OCI-LY1 (cell line): ENCODE results near the gene OR1E2.
"Not testable (repeated sequence)": the region's sequence is repeated elsewhere in the genome, so short reads cannot be mapped to it uniquely, and the experiment has no call there.

Source experiments
- H2AFZ ChIP-seq: fragments of 200-600 bp; sonication (generic), shearing (Covaris generic); 2 replicates; pipeline ENCODE4 v1.6.0; 2014; ENCODE audit warnings: antibody characterized with exemption, mild to moderate bottlenecking, low read length
- H3F3A ChIP-seq: fragments of 200-600 bp; sonication (generic), shearing (Covaris generic); 2 replicates; pipeline ENCODE4 v1.6.0; 2014; ENCODE audit warnings: mild to moderate bottlenecking, antibody characterized with exemption, low read length, moderate library complexity; ENCODE audit not compliant: insufficient read depth
- H3K27ac ChIP-seq: fragments of 200-600 bp; sonication (generic); 2 replicates; pipeline ENCODE4 v1.5.1; 2014; ENCODE audit warnings: low read length, mixed run types, mild to moderate bottlenecking, low read depth; ENCODE audit not compliant: poor library complexity, severe bottlenecking
- H3K27me3 ChIP-seq: fragments of 200-600 bp; sonication (generic); 2 replicates; pipeline ENCODE4 v1.6.0; 2014; ENCODE audit warnings: antibody characterized with exemption, mild to moderate bottlenecking, low read length, moderate library complexity; ENCODE audit not compliant: insufficient read depth
- H3K36me3 ChIP-seq: fragments of 200-600 bp; sonication (generic); 2 replicates; pipeline ENCODE4 v1.6.1; 2014; ENCODE audit warnings: mild to moderate bottlenecking, antibody characterized with exemption, low read length, moderate library complexity, mixed read lengths; ENCODE audit not compliant: insufficient read depth
- H3K4me1 ChIP-seq: fragments of 200-600 bp; sonication (generic); 2 replicates; pipeline ENCODE4 v1.5.1; 2014; ENCODE audit warnings: mild to moderate bottlenecking, low read length, moderate library complexity; ENCODE audit not compliant: insufficient read depth, severe bottlenecking
- H3K4me2 ChIP-seq: fragments of 200-600 bp; sonication (generic), shearing (Covaris generic); 2 replicates; pipeline ENCODE4 v1.6.1; 2014; ENCODE audit warnings: low read length
- H3K4me3 ChIP-seq: fragments of 200-600 bp; sonication (generic); 2 replicates; pipeline ENCODE4 v1.5.1; 2014; ENCODE audit warnings: low read length, low read depth, mild to moderate bottlenecking, mixed read lengths; ENCODE audit not compliant: poor library complexity, severe bottlenecking
- H3K79me2 ChIP-seq: fragments of 200-600 bp; shearing (Covaris generic); 2 replicates; pipeline ENCODE4 v1.6.1; 2016; ENCODE audit warnings: mixed run types, low read length, mixed read lengths; ENCODE audit not compliant: insufficient read depth
- H3K9ac ChIP-seq: fragments of 200-600 bp; sonication (generic), shearing (Covaris generic); 2 replicates; pipeline ENCODE4 v1.6.1; 2014; ENCODE audit warnings: mild to moderate bottlenecking, low read length, mixed read lengths
- H3K9me2 ChIP-seq: fragments of 200-600 bp; sonication (generic), shearing (Covaris generic); 2 replicates; pipeline ENCODE4 v1.6.1; 2014; ENCODE audit warnings: low read depth, mild to moderate bottlenecking, low read length, mixed read lengths
- H3K9me3 ChIP-seq: fragments of 200-600 bp; shearing (Covaris generic); 2 replicates; pipeline ENCODE4 v1.6.1; 2014; ENCODE audit warnings: low read length, mixed read lengths
- H4K20me1 ChIP-seq: fragments of 200-600 bp; sonication (generic), shearing (Covaris generic); 2 replicates; pipeline ENCODE4 v1.6.0; 2016; ENCODE audit warnings: mild to moderate bottlenecking, low read length; ENCODE audit not compliant: insufficient read depth
- EZH2 ChIP-seq: fragments of 200-600 bp; sonication (generic), shearing (Covaris generic); IDR thresholded peaks from 2 replicates; pipeline ENCODE4 v1.8.0; 2017; ENCODE audit warnings: borderline replicate concordance, mixed run types, mild to moderate bottlenecking, antibody characterized with exemption, low read length, moderate library complexity, mixed read lengths
- TF ChIP-seq, protein P1 (sequence below): fragments of 200-600 bp; sonication (generic), shearing (Covaris generic); IDR thresholded peaks from 2 replicates; pipeline ENCODE4 v1.5.1; 2017; ENCODE audit warnings: mild to moderate bottlenecking, antibody characterized with exemption, low read length, moderate library complexity, mixed read lengths

The OR1E2 gene

DNA sequence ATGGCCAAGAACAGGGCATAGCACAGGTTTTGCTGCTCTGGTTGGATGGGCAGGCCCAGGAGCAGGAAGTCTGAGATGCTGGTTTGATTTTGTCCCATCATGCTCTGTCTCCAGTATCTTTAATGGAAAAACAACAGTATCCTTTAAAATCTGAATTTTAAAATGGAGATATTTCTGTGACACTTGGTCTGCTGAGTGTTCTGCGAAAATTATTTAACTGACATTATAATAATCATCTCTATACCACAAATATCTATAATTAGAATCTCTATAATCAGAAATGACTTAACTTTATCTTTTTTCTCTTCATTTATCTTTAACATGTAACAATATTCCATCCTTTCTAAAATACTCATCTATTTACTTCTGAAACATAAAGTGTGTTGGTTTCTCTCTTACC is 35.3 kb downstream of the OR1E2 start, which contains the start of gene OR1E1:
OR1E1 (minus strand) TSS at position 101 of the 400 bp plus-strand sequence; CDS start at position 101, 0 bp downstream.
- no peak for TF ChIP-seq EZH2
- TF ChIP-seq, protein P1, sequence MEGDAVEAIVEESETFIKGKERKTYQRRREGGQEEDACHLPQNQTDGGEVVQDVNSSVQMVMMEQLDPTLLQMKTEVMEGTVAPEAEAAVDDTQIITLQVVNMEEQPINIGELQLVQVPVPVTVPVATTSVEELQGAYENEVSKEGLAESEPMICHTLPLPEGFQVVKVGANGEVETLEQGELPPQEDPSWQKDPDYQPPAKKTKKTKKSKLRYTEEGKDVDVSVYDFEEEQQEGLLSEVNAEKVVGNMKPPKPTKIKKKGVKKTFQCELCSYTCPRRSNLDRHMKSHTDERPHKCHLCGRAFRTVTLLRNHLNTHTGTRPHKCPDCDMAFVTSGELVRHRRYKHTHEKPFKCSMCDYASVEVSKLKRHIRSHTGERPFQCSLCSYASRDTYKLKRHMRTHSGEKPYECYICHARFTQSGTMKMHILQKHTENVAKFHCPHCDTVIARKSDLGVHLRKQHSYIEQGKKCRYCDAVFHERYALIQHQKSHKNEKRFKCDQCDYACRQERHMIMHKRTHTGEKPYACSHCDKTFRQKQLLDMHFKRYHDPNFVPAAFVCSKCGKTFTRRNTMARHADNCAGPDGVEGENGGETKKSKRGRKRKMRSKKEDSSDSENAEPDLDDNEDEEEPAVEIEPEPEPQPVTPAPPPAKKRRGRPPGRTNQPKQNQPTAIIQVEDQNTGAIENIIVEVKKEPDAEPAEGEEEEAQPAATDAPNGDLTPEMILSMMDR: no peak
- Histone ChIP-seq H2AFZ (no peak within 1 kb of the TSS), H3K9ac (no peak within 1 kb of the TSS), H3K27me3 (no peaks in the 10 kb centered on the region), H3K4me3 (no peak within 1 kb of the TSS), H3F3A (no peaks in the 10 kb centered on the region), H3K79me2 (no peaks in the 10 kb centered on the region), H3K27ac (no peak within 1 kb of the TSS), H3K4me1 (no peaks in the 10 kb centered on the region), H3K4me2 (no peak within 1 kb of the TSS), H4K20me1 (no peaks in the 10 kb centered on the region), H3K9me2 (no peaks in the 10 kb centered on the region), H3K36me3 (no peaks in the 10 kb centered on the region), H3K9me3 (no peaks in the 10 kb centered on the region)

DNA sequence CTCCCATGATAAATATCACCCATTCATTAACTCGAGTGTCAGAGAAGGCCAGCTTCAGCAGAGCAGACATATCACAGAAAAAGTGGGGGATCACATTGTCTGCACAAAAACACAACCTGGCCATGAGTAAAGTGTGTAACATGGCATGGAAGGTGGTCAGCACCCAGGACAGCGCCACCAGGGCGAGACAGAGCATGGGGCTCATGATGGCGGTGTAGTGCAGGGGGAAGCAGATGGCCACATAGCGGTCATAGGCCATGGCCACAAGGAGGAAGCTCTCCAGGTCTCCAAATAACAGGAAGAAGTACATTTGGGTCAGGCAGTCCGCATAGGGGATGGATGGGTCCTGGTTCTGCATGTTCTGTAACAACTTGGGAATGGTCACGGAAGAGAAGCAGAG is 35.8 kb downstream of the OR1E2 start:
- not testable (repeated sequence) for H2AFZ ChIP-seq, H3K79me2 ChIP-seq, H3K4me1 ChIP-seq, H3F3A ChIP-seq, H3K4me2 ChIP-seq, H3K36me3 ChIP-seq, H3K27ac ChIP-seq, H3K27me3 ChIP-seq, H3K9me3 ChIP-seq, H3K4me3 ChIP-seq, H4K20me1 ChIP-seq, H3K9me2 ChIP-seq, H3K9ac ChIP-seq

DNA sequence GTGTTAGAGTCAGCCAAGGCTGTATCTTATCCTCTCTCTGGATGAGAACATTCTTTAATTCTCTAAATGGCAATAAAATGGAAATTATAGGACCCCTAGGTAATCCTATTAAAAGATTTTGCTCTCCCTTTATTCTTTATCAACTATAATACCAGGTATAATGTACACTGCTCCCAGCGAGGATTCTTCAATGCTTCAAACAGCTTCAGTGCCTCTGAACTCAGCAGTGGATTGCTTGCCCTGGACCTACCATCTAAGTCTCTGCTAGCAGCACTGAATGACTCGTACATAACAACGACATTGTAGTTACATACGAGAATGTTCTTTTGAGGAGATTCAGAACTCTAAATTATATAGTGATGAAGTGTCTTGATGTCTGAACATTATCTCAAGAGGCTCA is 43.9 kb downstream of the OR1E2 start:
- no peaks in the 10 kb centered on the region for H3K36me3 ChIP-seq
- no peak overlapping the region for H2AFZ ChIP-seq
- H3K9ac ChIP-seq: no peak overlapping the region
- no peaks in the 10 kb centered on the region for H3F3A ChIP-seq
- TF ChIP-seq EZH2: no peak
- TF ChIP-seq, protein P1: no peak
- H4K20me1 ChIP-seq: no peaks in the 10 kb centered on the region
- H3K79me2 ChIP-seq: no peaks in the 10 kb centered on the region
- no peak overlapping the region for H3K4me2 ChIP-seq
- H3K27me3 ChIP-seq: no peaks in the 10 kb centered on the region
- H3K4me3 ChIP-seq: no peak overlapping the region
- no peak overlapping the region for H3K27ac ChIP-seq
- H3K4me1 ChIP-seq: no peaks in the 10 kb centered on the region
- H3K9me2 ChIP-seq: no peaks in the 10 kb centered on the region
- H3K9me3 ChIP-seq: no peaks in the 10 kb centered on the region
